ENCODE measurements around the gene TERC. TPM values are rescaled to one million over a fixed set of nuclear protein-coding genes. Genes with fewer than 3 reads are reported as not detected.

Gene TERC
- total RNA-seq, 1 donor from 2014 or later, result 0.86 TPM

- TF ChIP-seq EZH2 (IDR thresholded peaks at IDR 0.05; ENCODE audit: insufficient read depth, low read length), result no peak
- TF ChIP-seq CTCF (IDR thresholded peaks at IDR 0.05; ENCODE audit: insufficient read depth, low read depth, low read length), result no peak
Observed at GRCh38 chr3:169772305-169772896, 7.5 kb upstream of the TERC start.

GRCh38 chr3:169771497-169772304 is 6.8 kb upstream of the TERC start:
- Histone ChIP-seq H3K9ac (ENCODE audit: low read length) (peak overlapping the region; percentile 96), H3K4me2 (ENCODE audit: low read length) (peak overlapping the region; percentile 90), H3K27me3 (ENCODE audit: insufficient read depth, low read length) (no peaks in the 10 kb centered on the region), H4K20me1 (ENCODE audit: insufficient read depth, low read length) (peaks cover 18% of the 10 kb centered on the region), H3K36me3 (ENCODE audit: insufficient read depth, low read length) (peaks cover 19% of the 10 kb centered on the region), H3K27ac (ENCODE audit: low read depth, low read length) (peak overlapping the region; percentile 99), H2AFZ (ENCODE audit: low read depth, low read length) (peak overlapping the region; percentile 77), H3K79me2 (ENCODE audit: insufficient read depth, low read length) (peaks cover 36% of the 10 kb centered on the region), H3K4me3 (ENCODE audit: insufficient read depth, low read depth, low read length) (peak overlapping the region; percentile 88), H3K4me1 (ENCODE audit: insufficient read depth, low read length) (peaks cover 10% of the 10 kb centered on the region), H3K9me3 (ENCODE audit: insufficient read depth, low read depth, low read length) (no peaks in the 10 kb centered on the region)
- Mint-ChIP-seq H3K4me1 (ENCODE audit: low read depth, unreplicated experiment) (peaks cover 12% of the 10 kb centered on the region), H3K36me3 (ENCODE audit: low read depth, unreplicated experiment) (peaks cover 6% of the 10 kb centered on the region), H3K9me3 (ENCODE audit: unreplicated experiment) (no peaks in the 10 kb centered on the region), H3K27me3 (ENCODE audit: low read depth, unreplicated experiment) (no peaks in the 10 kb centered on the region), H3K4me3 (ENCODE audit: unreplicated experiment) (peak overlapping the region; percentile 97), H3K27ac (ENCODE audit: unreplicated experiment) (peak overlapping the region; percentile 98)
- DNase-seq (ENCODE audit: low read depth) (peak; percentile 46), FAIRE-seq (no peak)
- TF ChIP-seq EZH2 (IDR thresholded peaks at IDR 0.05; ENCODE audit: insufficient read depth, low read length) (no peak), CTCF (IDR thresholded peaks at IDR 0.05; ENCODE audit: insufficient read depth, low read depth, low read length) (no peak)

More at GRCh38 chr3:169772305-169772896, 7.5 kb upstream of the TERC start:
- H3K4me3 ChIP-seq (ENCODE audit: insufficient read depth, low read depth, low read length), result peak overlapping the region; percentile 88
- peak overlapping the region; percentile 84 for H2AFZ ChIP-seq (ENCODE audit: low read depth, low read length)
- Mint-ChIP-seq H3K9me3 (ENCODE audit: unreplicated experiment) (no peaks in the 10 kb centered on the region), H3K27me3 (ENCODE audit: low read depth, unreplicated experiment) (no peaks in the 10 kb centered on the region), H3K27ac (ENCODE audit: unreplicated experiment) (peak overlapping the region; percentile 98), H3K4me3 (ENCODE audit: unreplicated experiment) (peak overlapping the region; percentile 97), H3K36me3 (ENCODE audit: low read depth, unreplicated experiment) (peaks cover 6% of the 10 kb centered on the region), H3K4me1 (ENCODE audit: low read depth, unreplicated experiment) (peaks cover 12% of the 10 kb centered on the region)
- H3K4me2 ChIP-seq (ENCODE audit: low read length), result peak overlapping the region; percentile 90
- peaks cover 10% of the 10 kb centered on the region for H3K4me1 ChIP-seq (ENCODE audit: insufficient read depth, low read length)
- peak; percentile 65 for DNase-seq (ENCODE audit: low read depth)
- H3K27ac ChIP-seq (ENCODE audit: low read depth, low read length), result peak overlapping the region; percentile 99
- peaks cover 43% of the 10 kb centered on the region for H3K79me2 ChIP-seq (ENCODE audit: insufficient read depth, low read length)
- H3K9me3 ChIP-seq (ENCODE audit: insufficient read depth, low read depth, low read length), result no peaks in the 10 kb centered on the region
- peaks cover 25% of the 10 kb centered on the region for H3K36me3 ChIP-seq (ENCODE audit: insufficient read depth, low read length)
- no peaks in the 10 kb centered on the region for H3K27me3 ChIP-seq (ENCODE audit: insufficient read depth, low read length)
- peak; percentile 5 for FAIRE-seq
- H4K20me1 ChIP-seq (ENCODE audit: insufficient read depth, low read length), result peaks cover 25% of the 10 kb centered on the region
- H3K9ac ChIP-seq (ENCODE audit: low read length), result peak overlapping the region; percentile 96
